Esophagus squamous epithelium (tissue), 4 donors: ENCODE results near the gene ST3GAL3.

Source experiments
- CTCF ChIP-seq, 6 experiments: fragments of 450-650 bp in 4 of 6; fragments of 200-600 bp in 2 of 6; sonication (generic) in 2 of 6; IDR thresholded peaks; one replicate each; pipeline ENCODE4 v1.5.1; 2016 to 2019; ENCODE audit warnings: antibody characterized with exemption in 6 of 6, mild to moderate bottlenecking in 4 of 6, moderate library complexity in 4 of 6
- POLR2A ChIP-seq, 4 donors: fragments of 450-650 bp; IDR thresholded peaks; one replicate each; pipeline ENCODE4 v1.6.1; 2017; ENCODE audit warnings: antibody characterized with exemption in 4 of 4, mild to moderate bottlenecking in 4 of 4, moderate library complexity in 3 of 4

DNA sequence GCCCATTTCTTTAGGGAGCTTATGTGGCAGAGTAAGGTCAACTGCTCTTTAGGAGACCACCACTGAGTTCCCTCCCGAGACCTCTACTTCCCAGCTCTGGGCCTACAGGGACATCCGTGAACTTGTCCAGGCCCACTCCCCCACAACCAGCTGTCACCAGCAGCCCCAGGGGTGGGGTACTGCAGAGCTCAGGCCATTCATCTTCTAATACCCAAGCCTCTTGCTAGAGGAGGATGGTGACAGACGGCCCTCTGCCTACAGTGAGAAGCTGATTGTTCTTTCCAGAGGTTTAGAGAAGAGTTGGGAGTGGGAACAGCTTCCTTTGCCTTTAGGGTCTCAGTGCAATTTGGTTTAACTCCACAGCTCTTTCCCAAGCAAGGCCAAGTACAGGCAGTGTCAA is 193.1 kb downstream of the ST3GAL3 start:
- TF ChIP-seq CTCF (IDR thresholded peaks at IDR 0.05) (no peak), POLR2A (IDR thresholded peaks at IDR 0.05) (no peak)
